ENCODE results near the gene SEM1. TPM values are rescaled to one million over a fixed set of nuclear protein-coding genes. Genes with fewer than 3 reads are reported as not detected.

Gene SEM1
- total RNA-seq, 2 experiments from 2014 or later, result 17.4 to 18.2 TPM

GRCh38 chr7:96675548-96675947, 34.1 kb downstream of the SEM1 start:
- intact Hi-C loops (cut with DNase I, micrococcal nuclease), result no loop called here
- no peak for TF ChIP-seq CTCF (IDR thresholded peaks at IDR 0.05)
- Mint-ChIP-seq H3K36me3 (ENCODE audit: low read depth) (peaks cover 34% of the 10 kb centered on the region), H3K27me3 (no peaks in the 10 kb centered on the region), H3K4me3 (no peak overlapping the region), H3K27ac (no peak overlapping the region), H3K9me3 (no peaks in the 10 kb centered on the region), H3K4me1 (ENCODE audit: low read depth) (no peaks in the 10 kb centered on the region)
- POLR2A ChIA-PET, result no interaction called here
- Histone ChIP-seq H3K4me1 (ENCODE audit: insufficient read depth, low read length) (no peaks in the 10 kb centered on the region), H3K27me3 (ENCODE audit: control insufficient read depth in 1 of 2, insufficient read depth in 2 of 2, low read length in 2 of 2) (no peaks in the 10 kb centered on the region), H3K4me3 (ENCODE audit: low read length) (no peak overlapping the region), H3K9me3 (ENCODE audit: control insufficient read depth in 1 of 2, insufficient read depth in 1 of 2, low read length in 2 of 2) (no peaks in the 10 kb centered on the region), H3K27ac (ENCODE audit: low read depth in 1 of 2, low read length in 2 of 2) (no peak overlapping the region), H3K36me3 (ENCODE audit: insufficient read depth, low read length) (peaks cover 11% of the 10 kb centered on the region)
- no peak for ATAC-seq (ENCODE audit: poor library complexity)
- no peak for DNase-seq
- CTCF ChIA-PET, result no interaction called here

GRCh38 chr7:96674565-96674964, 35.1 kb downstream of the SEM1 start:
- TF ChIP-seq CTCF (IDR thresholded peaks at IDR 0.05), result no peak

GRCh38 chr7:96671854-96672253, 37.8 kb downstream of the SEM1 start:
- DNase-seq (no peak), ATAC-seq (ENCODE audit: poor library complexity) (no peak)
- no peak for TF ChIP-seq CTCF (IDR thresholded peaks at IDR 0.05)
- intact Hi-C loops (cut with DNase I, micrococcal nuclease), result no loop called here
- Mint-ChIP-seq H3K27ac (no peak overlapping the region), H3K27me3 (no peaks in the 10 kb centered on the region), H3K36me3 (ENCODE audit: low read depth) (peaks cover 50% of the 10 kb centered on the region), H3K9me3 (no peaks in the 10 kb centered on the region), H3K4me1 (ENCODE audit: low read depth) (no peaks in the 10 kb centered on the region), H3K4me3 (no peak overlapping the region)
- Histone ChIP-seq H3K36me3 (ENCODE audit: insufficient read depth, low read length) (peaks cover 15% of the 10 kb centered on the region), H3K9me3 (ENCODE audit: control insufficient read depth in 1 of 2, insufficient read depth in 1 of 2, low read length in 2 of 2) (no peaks in the 10 kb centered on the region), H3K27me3 (ENCODE audit: control insufficient read depth in 1 of 2, insufficient read depth in 2 of 2, low read length in 2 of 2) (no peaks in the 10 kb centered on the region), H3K4me3 (ENCODE audit: low read length) (no peak overlapping the region), H3K4me1 (ENCODE audit: insufficient read depth, low read length) (no peaks in the 10 kb centered on the region), H3K27ac (ENCODE audit: low read depth in 1 of 2, low read length in 2 of 2) (no peak overlapping the region)
- ChIA-PET POLR2A (no interaction called here), CTCF (interaction anchor here (1.2 kb wide), 1 partner anchor 10 kb away, joined by 3 read pairs; no protein-coding TSS in a partner anchor)

More at GRCh38 chr7:96674565-96674964, 35.1 kb downstream of the SEM1 start:
- ChIA-PET CTCF (no interaction called here), POLR2A (no interaction called here)
- no peaks in the 10 kb centered on the region for H3K4me1 Mint-ChIP-seq (ENCODE audit: low read depth)
- Histone ChIP-seq H3K9me3 (ENCODE audit: control insufficient read depth in 1 of 2, insufficient read depth in 1 of 2, low read length in 2 of 2) (no peaks in the 10 kb centered on the region), H3K4me1 (ENCODE audit: insufficient read depth, low read length) (no peaks in the 10 kb centered on the region), H3K36me3 (ENCODE audit: insufficient read depth, low read length) (peaks cover 11% of the 10 kb centered on the region), H3K27ac (ENCODE audit: low read depth in 1 of 2, low read length in 2 of 2) (no peak overlapping the region), H3K27me3 (ENCODE audit: control insufficient read depth in 1 of 2, insufficient read depth in 2 of 2, low read length in 2 of 2) (no peaks in the 10 kb centered on the region), H3K4me3 (ENCODE audit: low read length) (no peak overlapping the region)
- peaks cover 38% of the 10 kb centered on the region for H3K36me3 Mint-ChIP-seq (ENCODE audit: low read depth)
- H3K9me3 Mint-ChIP-seq, result no peaks in the 10 kb centered on the region
- H3K27me3 Mint-ChIP-seq, result no peaks in the 10 kb centered on the region
- ATAC-seq (ENCODE audit: poor library complexity), result no peak
- no peak overlapping the region for H3K27ac Mint-ChIP-seq
- no peak for DNase-seq
- intact Hi-C loops (cut with DNase I, micrococcal nuclease), result no loop called here
- no peak overlapping the region for H3K4me3 Mint-ChIP-seq

Data from CD4-positive, alpha-beta T cell (primary cell).